Neuronal stem cell (in vitro differentiated cells): Measurements from ENCODE around the gene MARK4.

Experiments used
- DNase-seq: peaks from one replicate; pipeline ENCODE4 v3.0.0-alpha.2; 2013; ENCODE audit warnings: low spot score
- H2AFZ ChIP-seq: one replicate; pipeline ENCODE4 v1.6.1; 2013; ENCODE audit warnings: mild to moderate bottlenecking, low read length, inconsistent platforms
- H2AK5ac ChIP-seq: 2 replicates; pipeline ENCODE4 v1.6.1; 2013; ENCODE audit warnings: low read depth, mild to moderate bottlenecking, inconsistent platforms, low read length, moderate library complexity, mixed read lengths
- H2BK120ac ChIP-seq: 2 replicates; pipeline ENCODE4 v1.6.1; 2013; ENCODE audit warnings: low read depth, mild to moderate bottlenecking, inconsistent platforms, low read length, moderate library complexity, mixed read lengths
- H2BK12ac ChIP-seq: one replicate; pipeline ENCODE4 v1.6.1; 2013; ENCODE audit warnings: low read length, inconsistent platforms
- H2BK15ac ChIP-seq: 2 replicates; pipeline ENCODE4 v1.6.1; 2013; ENCODE audit warnings: mild to moderate bottlenecking, low read length, inconsistent platforms, mixed read lengths
- H2BK5ac ChIP-seq: one replicate; pipeline ENCODE4 v1.6.1; 2013; ENCODE audit warnings: inconsistent platforms, mild to moderate bottlenecking, low read length, moderate library complexity
- H3K14ac ChIP-seq: one replicate; pipeline ENCODE4 v1.6.1; 2013; ENCODE audit warnings: low read length, inconsistent platforms
- H3K18ac ChIP-seq: 2 replicates; pipeline ENCODE4 v1.6.1; 2013; ENCODE audit warnings: low read length, inconsistent platforms
- H3K23ac ChIP-seq: 2 replicates; pipeline ENCODE4 v1.6.1; 2013; ENCODE audit warnings: low read depth, mild to moderate bottlenecking, mixed read lengths, low read length, inconsistent platforms; ENCODE audit not compliant: poor library complexity
- H3K27ac ChIP-seq: replicated peaks from 3 replicates; pipeline ENCODE4 v1.5.1; 2013; ENCODE audit warnings: low read length, inconsistent platforms
- H3K27me3 ChIP-seq, 3 experiments: 2 replicates each; pipeline ENCODE4 v1.6.1; 2013; ENCODE audit warnings: low read length in 3 of 3, mild to moderate bottlenecking in 2 of 3, inconsistent platforms in 1 of 3, low read depth in 1 of 3, mixed read lengths in 1 of 3, moderate library complexity in 1 of 3; ENCODE audit not compliant: control insufficient read depth in 3 of 3, insufficient read depth in 3 of 3
- H3K36me3 ChIP-seq, 2 donors: replicated peaks in 1 of 2; 2 replicates each; pipeline ENCODE4 v1.6.1; 2013; ENCODE audit warnings: low read length in 2 of 2; ENCODE audit not compliant: control insufficient read depth in 2 of 2, insufficient read depth in 2 of 2
- H3K4ac ChIP-seq: 2 replicates; pipeline ENCODE4 v1.6.1; 2013; ENCODE audit warnings: inconsistent platforms, mild to moderate bottlenecking, low read length, moderate library complexity
- H3K4me1 ChIP-seq, 2 donors: 1 replicate in 1 of 2; 2 replicates in 1 of 2; pipeline ENCODE4 v1.6.1; 2013; ENCODE audit warnings: low read length in 2 of 2, low read depth in 1 of 2; ENCODE audit not compliant: control insufficient read depth in 2 of 2, insufficient read depth in 1 of 2
- H3K4me2 ChIP-seq: one replicate; pipeline ENCODE4 v1.6.1; 2013; ENCODE audit warnings: mild to moderate bottlenecking, low read length, inconsistent platforms; ENCODE audit not compliant: insufficient read depth, poor library complexity, severe bottlenecking
- H3K4me3 ChIP-seq, 2 donors: 2 replicates each; pipeline ENCODE4 v1.5.1; 2013; ENCODE audit warnings: low read length in 2 of 2, mild to moderate bottlenecking in 2 of 2, inconsistent platforms in 1 of 2, moderate library complexity in 1 of 2
- H3K79me1 ChIP-seq: one replicate; pipeline ENCODE4 v1.6.1; 2013; ENCODE audit warnings: low read depth, mild to moderate bottlenecking, inconsistent platforms, low read length, moderate library complexity
- H3K9ac ChIP-seq: one replicate; pipeline ENCODE4 v1.6.1; 2013; ENCODE audit warnings: mild to moderate bottlenecking, low read depth, low read length, inconsistent platforms; ENCODE audit not compliant: poor library complexity
- H3K9me3 ChIP-seq, 2 donors: replicated peaks in 1 of 2; 2 replicates each; pipeline versions ENCODE3 to v1.6.1; 2013; ENCODE audit warnings: low read length in 2 of 2, mild to moderate bottlenecking in 2 of 2, inconsistent platforms in 1 of 2, low read depth in 1 of 2, mixed read lengths in 1 of 2, moderate library complexity in 1 of 2; ENCODE audit not compliant: control insufficient read depth in 2 of 2, insufficient read depth in 1 of 2
- H4K8ac ChIP-seq: one replicate; pipeline ENCODE4 v1.6.1; 2013; ENCODE audit warnings: low read depth, mild to moderate bottlenecking, inconsistent platforms, low read length, moderate library complexity
- H4K91ac ChIP-seq: one replicate; pipeline ENCODE4 v1.6.1; 2013; ENCODE audit warnings: low read length, low read depth, mild to moderate bottlenecking, inconsistent platforms; ENCODE audit not compliant: poor library complexity
- WGBS, 2 donors: extraction: QIAGEN DNeasy Blood & Tissue Kit; methylation state at CpG; one replicate each; pipeline ENCODE4 v1.1.7; 2013; ENCODE audit warnings: missing lambda C conversion rate in 2 of 2, mixed read lengths in 1 of 2; ENCODE audit not compliant: insufficient read length in 2 of 2, insufficient replicate concordance in 1 of 2; ENCODE audit errors: extremely low coverage in 2 of 2; 5-methylcytosine and 5-hydroxymethylcytosine counted together

The MARK4 gene

GRCh38 chr19:45251452-45252354 is 632 bp downstream of the MARK4 start:
- Histone ChIP-seq H4K8ac (no peak overlapping the region), H2AFZ (peak overlapping the region; percentile 84), H3K18ac (peak overlapping the region; percentile 87), H4K91ac (no peak overlapping the region), H2AK5ac (peak overlapping the region; percentile 92), H3K4me1 (peaks cover 8 to 9% of the 10 kb centered on the region in 2 donors), H3K23ac (no peak overlapping the region), H3K79me1 (peaks cover 29% of the 10 kb centered on the region), H3K36me3 (peaks cover 2 to 14% of the 10 kb centered on the region in 2 donors), H3K4me3 (peak overlapping the region; percentile 86 to 87), H3K9me3 (no peaks in the 10 kb centered on the region), H3K4ac (no peak overlapping the region), H3K27ac (no peak overlapping the region), H3K14ac (peak overlapping the region; percentile 21), H2BK5ac (peak overlapping the region; percentile 95), H3K9ac (peak overlapping the region; percentile 88), H3K4me2 (peak overlapping the region; percentile 96), H3K27me3 (peaks cover 0 to 8% (median 0%) of the 10 kb centered on the region in 3 experiments), H2BK15ac (no peak overlapping the region), H2BK12ac (no peak overlapping the region), H2BK120ac (no peak overlapping the region)
- no CpG with 5 or more reads among the region's 57 CpGs for WGBS, 2 donors
- no peak for DNase-seq

- Histone ChIP-seq H3K27ac (no peak overlapping the region), H2BK15ac (no peak overlapping the region), H3K23ac (peak overlapping the region; percentile 48), H2BK120ac (no peak overlapping the region), H4K91ac (no peak overlapping the region), H2AK5ac (no peak overlapping the region), H2AFZ (no peak overlapping the region), H3K9me3 (no peaks in the 10 kb centered on the region), H3K27me3 (peaks cover 0 to 8% (median 0%) of the 10 kb centered on the region in 3 experiments), H4K8ac (no peak overlapping the region), H2BK5ac (no peak overlapping the region), H3K4ac (no peak overlapping the region), H2BK12ac (no peak overlapping the region), H3K9ac (no peak overlapping the region), H3K79me1 (peaks cover 31% of the 10 kb centered on the region), H3K36me3 (peaks cover 2 to 14% of the 10 kb centered on the region in 2 donors), H3K14ac (no peak overlapping the region), H3K4me1 (peaks cover 8 to 9% of the 10 kb centered on the region in 2 donors), H3K18ac (no peak overlapping the region), H3K4me2 (no peak overlapping the region), H3K4me3 (no peak overlapping the region)
- no CpG with 5 or more reads among the region's 12 CpGs for whole genome bisulfite sequencing, 2 donors
- no peak for DNase-seq
These were observed 2.4 kb downstream of the MARK4 start for GRCh38 chr19:45253396-45254027.

DNA sequence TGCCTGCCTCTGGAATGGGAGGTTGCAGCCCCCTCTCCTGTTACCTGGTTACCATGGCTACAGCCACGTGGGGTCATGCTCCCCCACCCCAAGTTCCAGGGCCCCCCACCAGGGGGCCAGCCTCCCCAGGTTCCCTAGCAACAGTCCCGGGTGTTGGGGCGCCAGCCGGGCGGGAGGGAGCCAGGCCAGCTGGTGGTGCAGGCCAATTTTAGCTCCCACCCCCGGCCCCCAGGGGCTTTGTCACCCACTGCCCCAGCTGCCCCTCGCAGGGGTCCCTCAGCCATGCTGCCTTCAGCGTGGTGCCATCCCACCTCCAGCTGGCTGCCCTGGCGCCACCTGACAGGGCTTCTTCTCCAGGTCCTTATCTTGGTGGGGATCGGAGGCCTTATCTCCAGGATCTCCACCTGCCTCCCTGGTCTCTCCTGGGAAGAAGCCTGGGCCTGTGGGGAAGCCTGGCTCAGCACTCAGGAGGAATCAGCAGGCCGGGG is 3.0 kb downstream of the MARK4 start:
- Histone ChIP-seq H3K9ac (peak overlapping the region; percentile 60), H3K14ac (no peak overlapping the region), H3K23ac (no peak overlapping the region), H3K4me2 (no peak overlapping the region), H3K4ac (no peak overlapping the region), H3K27ac (no peak overlapping the region), H3K18ac (no peak overlapping the region), H2BK15ac (no peak overlapping the region), H2AFZ (no peak overlapping the region), H4K8ac (no peak overlapping the region), H3K4me1 (peaks cover 8 to 9% of the 10 kb centered on the region in 2 donors), H3K36me3 (peaks cover 2 to 18% of the 10 kb centered on the region in 2 donors), H4K91ac (no peak overlapping the region), H2BK5ac (no peak overlapping the region), H2BK12ac (no peak overlapping the region), H3K4me3 (no peak overlapping the region), H2AK5ac (no peak overlapping the region), H3K79me1 (peaks cover 31% of the 10 kb centered on the region), H3K27me3 (peaks cover 0 to 8% (median 0%) of the 10 kb centered on the region in 3 experiments), H2BK120ac (no peak overlapping the region), H3K9me3 (no peaks in the 10 kb centered on the region)
- no peak for DNase-seq
- WGBS, 2 donors: no CpG with 5 or more reads among the region's 11 CpGs
